GM18858 (cell line): Measurements from ENCODE around the gene OR52E1.

ENCODE experiments used
- ATAC-seq: cut with Tn5 transposase; IDR thresholded peaks from one replicate; pipeline ENCODE4 v1.9.1; 2021; ENCODE audit not compliant: unreplicated experiment

The OR52E1 gene

DNA sequence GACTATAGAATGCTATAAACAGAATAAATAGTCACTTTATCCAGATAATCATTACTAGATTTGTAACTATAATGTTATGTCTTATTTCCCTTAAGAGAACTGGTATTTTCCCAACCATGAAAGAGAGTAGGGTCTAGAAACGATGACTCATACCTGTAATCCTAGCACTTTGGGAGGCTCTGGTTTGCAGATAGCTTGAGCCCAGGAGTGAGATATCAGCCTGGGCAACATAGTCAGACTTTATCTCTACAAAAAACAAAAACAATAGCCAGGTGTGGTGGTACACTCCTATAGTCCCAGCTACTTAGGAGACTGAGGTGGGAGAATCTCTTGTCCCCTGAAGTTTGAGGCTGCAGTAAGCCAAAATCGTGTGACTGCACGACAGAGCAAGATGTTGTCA is 37.9 kb downstream of the OR52E1 start:
- no peak for ATAC-seq

DNA sequence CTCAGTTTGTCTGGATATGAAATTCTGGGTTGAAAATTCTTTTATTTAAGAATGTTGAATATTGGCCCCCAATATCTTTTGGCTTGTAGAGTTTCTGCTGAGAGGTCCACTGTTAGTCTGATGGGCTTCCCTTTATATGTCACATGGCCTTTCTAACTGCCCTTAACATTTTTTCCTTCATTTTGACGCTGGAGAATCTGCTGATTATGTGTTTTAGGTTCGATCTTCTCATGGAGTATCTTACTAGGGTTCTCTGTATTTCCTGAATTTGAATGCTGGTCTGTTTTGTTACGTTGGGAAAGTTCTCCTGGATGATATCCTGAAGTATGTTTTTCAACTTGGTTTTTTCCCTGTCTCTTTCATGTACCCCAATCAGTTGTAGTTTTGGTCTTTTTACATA is 46.0 kb downstream of the OR52E1 start:
- ATAC-seq, result no peak

DNA sequence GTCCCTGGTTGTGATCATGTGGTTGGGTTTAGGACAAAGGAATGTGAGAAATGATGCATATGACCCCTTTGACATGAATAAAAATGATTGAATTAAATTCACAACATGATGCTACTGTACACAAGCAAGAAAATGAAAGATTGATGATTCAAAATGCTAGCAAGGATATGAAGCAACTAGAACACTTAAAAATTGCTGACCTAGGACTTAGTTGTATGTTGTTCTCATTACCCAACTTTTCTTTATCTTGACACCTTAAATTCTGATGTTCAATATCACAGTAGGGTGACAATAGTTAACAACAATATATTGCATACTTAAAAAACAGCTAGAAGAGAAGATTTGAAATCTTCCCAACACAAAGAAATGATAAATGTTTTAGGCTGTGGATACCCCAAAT is 48.2 kb downstream of the OR52E1 start:
- no peak for ATAC-seq

DNA sequence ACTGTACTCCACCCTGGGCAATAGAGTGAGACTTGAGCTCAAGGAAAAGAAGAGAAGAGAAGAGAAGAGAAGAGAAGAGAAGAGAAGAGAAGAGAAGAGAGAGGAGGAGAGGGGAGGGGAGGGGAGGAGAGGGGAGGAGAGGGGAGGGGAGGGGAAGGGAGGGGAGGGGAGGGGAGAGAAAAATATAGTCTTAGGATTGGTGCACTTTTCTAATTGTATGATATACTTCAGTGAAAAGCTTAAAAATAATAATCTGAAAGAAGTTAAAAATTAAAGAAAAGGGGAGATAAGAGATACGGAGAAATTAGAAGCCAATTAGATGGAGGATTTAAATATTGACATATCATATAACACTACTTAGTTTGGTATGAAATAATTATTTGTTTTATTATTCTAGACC is 49.5 kb downstream of the OR52E1 start:
- ATAC-seq, result no peak
